HG03066 (cell line): ENCODE measurements around the gene ZPBP.
"Not testable (repeated sequence)": the region's sequence is repeated elsewhere in the genome, so short reads cannot be mapped to it uniquely, and the experiment has no call there.

Source experiments
- ATAC-seq: cut with Tn5 transposase; IDR thresholded peaks from one replicate; pipeline ENCODE4 v1.9.1; 2021; ENCODE audit warnings: low read depth; ENCODE audit not compliant: unreplicated experiment

Gene ZPBP

DNA sequence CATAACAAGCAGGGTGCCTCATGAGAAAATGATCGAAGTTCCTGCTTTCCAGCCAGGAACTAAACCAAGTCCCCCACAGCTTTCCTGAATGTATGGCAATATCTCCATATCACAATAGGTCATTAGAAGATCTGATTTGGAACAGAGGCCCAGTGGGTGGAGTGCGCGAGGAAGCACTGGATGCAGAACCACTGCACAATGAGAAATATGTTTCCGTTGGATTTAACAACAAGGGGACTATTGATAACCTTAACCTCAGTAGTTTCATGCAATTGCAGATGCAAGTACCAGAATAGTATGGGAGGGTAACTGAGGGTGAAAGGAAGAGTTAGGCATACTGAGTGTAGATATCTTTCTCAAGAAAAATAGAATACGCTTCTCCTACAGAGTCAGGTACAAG lies 45.3 kb downstream of the ZPBP start:
- ATAC-seq = no peak

DNA sequence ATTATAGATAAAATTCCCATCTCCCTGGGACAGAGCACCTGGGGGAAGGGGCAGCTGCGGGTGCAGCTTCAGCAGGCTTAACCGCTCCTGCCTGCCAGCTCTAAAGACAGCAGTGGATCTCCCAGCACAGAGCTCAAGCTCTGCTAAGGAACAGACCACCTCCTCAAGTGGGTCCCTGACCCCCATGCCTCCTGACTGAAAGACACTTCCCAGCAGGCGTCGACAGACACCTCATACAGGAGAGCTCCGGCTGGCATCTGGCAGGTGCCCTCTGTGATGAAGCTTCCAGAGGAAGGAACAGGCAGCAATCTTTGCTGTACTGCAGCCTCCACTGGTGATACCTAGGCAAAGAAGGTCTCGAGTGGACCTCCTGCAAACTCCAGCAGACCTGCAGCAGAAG lies 51.9 kb downstream of the ZPBP start:
- not testable (repeated sequence) for ATAC-seq

DNA sequence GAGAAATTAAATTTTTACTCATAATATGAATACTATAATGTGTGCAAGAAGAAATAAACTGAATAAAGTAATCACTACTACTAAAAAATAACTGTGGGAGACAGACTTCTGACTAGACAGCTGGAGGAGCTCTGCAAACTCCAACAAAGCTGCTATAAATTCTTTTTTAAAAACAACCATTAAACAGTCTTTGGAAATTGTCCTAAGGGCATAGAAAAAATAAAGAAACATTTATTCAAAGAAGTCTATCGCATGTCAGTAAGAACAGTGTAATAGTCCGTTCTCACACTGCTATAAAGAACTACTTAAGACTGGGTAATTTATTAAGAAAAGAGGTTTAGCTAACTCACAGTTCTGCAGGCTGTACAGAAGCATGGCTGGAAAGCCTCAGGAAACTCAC lies 56.0 kb downstream of the ZPBP start:
- no peak for ATAC-seq

DNA sequence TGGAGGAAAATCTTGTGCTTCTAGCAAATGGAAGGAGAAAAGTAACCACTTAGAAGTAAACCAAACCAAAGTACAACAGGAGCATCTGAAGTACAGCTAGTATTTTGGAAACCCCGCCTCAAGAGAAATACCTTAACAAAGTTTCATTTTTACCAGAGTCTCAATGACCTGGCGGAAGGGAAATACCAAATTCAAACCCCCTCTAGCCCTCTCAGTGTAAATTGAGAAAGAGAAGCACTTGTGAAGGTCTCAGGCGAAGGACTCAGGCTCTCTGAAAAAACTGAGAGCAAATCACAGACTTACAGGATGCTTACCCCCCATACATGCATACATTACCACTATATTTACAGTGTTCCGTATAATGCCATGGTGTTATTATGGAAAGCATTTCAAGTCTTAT lies 70.1 kb downstream of the ZPBP start:
- no peak for ATAC-seq

DNA sequence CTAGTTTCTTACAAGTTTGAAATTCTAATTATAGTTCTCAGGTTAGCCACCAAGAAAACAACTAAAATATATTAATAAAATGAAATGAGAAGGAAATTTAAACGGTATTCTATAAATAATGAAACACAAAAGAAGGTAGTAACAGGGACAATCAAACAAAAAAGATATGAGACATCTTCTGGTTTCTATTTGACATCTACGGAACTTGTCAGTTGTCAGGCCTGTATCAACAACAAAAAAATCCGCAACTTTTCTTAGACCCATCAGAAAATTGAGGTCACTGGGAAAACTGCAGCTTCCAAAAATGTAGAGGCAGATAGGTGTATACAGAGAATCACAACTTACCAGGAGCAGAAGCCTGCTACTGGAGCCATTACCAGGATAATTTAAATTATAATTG lies 70.6 kb downstream of the ZPBP start:
- ATAC-seq = no peak

DNA sequence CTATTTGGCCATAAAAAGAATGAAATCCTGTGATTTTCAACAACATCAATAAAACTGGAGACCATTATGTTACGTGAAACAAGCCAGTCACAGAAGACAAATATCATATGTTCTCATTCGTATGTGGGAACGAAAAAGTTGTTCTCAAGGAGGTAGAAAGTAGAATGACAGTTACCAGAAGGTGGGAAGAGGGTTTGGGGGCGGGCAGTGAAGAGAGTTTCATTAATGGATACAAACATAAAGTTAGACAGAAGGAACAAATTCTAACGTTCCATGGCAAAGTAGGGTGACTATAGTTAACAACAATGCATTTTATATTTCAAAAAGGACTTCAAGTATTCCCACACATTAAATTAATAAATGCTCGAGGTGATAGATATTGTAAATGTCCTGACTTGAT lies 97.4 kb downstream of the ZPBP start:
- ATAC-seq = no peak

DNA sequence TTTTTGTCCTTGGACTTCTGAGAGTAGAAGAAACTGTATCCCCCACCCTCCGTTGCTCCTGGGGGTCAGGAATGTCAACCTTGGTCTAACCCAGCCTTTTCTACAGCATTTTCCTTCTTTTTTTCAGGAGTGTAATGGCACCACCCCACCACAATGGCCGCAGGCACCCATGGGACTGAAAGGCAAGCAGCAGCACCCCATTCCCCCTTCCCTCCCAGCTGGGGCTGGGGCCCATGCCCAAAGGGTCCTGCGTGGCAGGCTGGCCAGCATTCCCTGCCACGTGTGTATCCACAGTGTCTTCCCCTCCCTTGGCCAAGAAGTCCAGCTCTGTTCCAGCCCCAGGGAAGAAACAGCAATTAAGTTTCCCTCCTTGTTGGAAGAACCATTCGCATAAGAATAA lies 106.9 kb downstream of the ZPBP start:
- ATAC-seq = no peak

DNA sequence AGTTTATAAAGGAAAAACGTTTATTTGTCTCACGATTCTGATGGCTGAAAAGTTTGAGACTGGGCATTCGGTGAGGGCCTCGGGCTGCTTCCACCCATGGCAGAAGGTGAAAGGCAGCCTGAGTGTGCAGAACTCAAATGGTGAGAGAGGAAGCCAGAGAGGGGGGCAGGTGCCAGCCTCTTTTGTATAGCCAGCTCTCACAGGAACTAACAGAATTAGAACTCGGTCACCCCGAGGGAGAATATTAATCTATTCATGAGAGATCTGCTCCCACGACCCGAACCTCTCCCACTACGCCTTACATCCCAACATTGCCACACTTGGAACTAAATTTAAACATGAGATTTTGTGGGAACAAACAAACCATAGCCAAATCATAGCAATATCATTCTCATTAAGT lies 112.6 kb downstream of the ZPBP start:
- ATAC-seq = no peak

DNA sequence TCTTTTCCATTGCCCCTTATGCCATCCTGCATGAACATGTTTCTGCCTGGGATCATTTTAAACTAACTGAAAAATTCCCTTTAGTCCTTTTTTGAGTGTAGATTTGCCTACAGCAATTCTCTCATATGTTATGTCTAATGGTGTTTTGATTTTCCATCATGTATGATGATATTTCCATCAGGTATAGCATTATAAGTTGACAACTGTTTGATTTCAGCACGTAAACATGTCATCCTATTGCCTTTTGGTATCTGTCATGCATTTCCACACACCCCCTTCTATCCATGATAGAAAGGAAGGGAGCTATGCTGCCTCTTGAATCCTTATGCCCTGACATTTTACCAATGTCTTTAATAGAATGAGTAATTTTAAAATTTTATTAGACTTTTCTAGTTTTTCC lies 116.8 kb downstream of the ZPBP start:
- ATAC-seq = no peak

DNA sequence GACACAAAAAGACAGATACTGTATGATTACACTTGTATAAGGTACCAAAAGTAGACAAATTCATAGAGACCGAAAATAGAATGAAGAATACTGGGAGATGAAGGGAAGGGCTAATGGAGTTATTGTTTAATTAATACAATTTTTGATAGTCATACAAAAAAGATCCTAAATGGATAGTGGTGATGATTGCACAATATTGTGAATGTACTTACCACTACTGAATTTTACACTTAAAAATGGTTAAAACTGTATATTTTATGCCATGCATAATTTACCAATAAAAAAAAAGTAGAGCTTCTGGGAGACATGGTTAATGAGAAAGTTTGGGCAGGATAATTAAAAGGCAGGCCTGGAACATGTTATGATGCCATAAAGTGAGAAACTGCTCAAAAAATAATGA lies 119.0 kb downstream of the ZPBP start:
- ATAC-seq = no peak

DNA sequence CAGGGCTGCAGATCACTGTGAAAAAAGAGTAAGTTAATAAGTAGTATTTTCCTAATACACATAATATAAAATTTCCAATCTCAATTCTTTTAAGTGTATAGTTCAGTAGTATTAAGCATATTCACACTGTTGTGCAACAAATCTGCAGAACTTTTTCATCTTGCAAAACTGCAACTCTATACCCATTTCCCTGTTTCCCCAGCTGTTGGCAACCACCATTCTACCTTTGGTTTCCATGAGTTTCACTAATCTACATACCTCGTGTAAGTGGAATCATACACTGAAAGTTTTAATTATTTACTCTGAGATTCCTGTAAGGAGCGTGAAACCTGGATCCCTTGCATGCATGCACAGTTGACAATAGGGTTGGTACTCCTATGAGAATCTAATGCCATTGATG lies 155.4 kb downstream of the ZPBP start:
- no peak for ATAC-seq

DNA sequence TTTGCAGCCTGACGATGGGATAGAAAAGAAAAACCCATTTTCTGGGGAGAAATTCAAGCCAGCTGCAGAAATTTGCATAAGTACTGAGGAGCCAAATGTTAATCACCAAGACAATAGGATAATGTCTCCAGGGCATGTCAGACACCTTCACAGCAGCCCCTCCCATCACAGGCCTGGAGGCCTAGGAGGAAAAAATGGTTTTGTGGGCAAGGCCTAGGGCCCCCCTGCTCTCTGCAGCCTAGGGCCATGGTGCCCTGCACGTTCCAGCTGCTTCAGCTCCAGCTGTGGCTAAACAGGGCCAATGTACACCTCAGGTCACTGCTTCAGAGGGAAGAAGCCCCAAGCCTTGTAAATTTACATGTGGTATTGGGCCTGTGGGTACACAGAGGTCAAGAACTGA lies 161.4 kb downstream of the ZPBP start:
- ATAC-seq = no peak

DNA sequence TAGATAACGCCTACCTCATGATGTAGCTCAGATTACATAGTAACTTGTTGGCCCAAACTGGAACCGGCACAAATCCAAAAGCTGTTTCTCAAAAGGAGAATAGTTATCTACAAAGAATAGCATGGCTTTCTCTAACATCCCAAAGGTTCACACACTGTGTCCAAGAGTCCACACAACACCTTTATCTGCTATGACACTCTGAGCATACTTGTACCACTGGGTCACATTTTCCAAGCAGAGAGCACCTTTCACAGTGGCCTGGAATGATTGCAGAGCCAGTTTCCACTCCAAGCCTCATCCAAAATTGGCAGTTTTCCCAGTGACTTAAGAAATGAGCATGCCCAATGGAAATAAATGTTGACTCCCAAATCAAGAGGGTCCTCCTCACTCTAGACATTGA lies 164.3 kb downstream of the ZPBP start:
- no peak for ATAC-seq

DNA sequence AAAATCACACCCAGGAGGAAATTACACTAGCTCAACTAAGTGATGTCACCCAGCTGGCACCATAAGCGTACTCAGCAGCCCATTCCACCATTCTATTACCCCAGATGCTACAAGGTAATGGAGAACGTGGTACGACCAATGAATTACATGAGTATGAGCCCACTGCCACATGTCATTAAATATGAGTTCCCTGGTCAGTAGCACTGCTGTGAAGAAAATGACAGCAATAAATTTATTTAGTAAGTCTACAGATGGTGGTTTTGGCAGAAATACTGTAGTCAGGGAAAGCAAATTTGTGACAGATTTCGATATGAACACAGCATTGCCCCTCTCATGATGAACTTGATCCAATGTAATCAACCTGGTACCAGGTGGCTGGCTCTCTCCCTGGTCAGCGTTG lies 165.4 kb downstream of the ZPBP start:
- no peak for ATAC-seq

DNA sequence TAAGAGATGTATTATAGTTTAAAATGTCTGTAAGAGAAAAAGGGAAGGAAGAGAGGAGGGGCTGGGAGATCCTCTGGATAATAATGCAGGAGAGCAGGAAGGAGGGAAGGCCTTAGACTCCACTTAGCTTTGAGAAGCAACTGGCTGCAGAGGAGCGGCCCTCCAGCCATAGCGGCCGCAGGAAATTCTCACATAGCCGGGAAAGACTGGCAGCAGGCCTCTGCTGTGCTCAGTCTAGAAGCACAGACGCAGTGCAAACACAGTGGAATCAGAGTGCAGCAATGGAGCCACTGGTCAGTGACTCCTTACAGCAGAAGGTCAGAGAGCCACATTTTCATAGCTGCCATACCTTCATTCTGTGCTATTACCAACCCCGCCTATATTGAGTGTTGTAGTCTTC lies 166.3 kb downstream of the ZPBP start:
- no peak for ATAC-seq

DNA sequence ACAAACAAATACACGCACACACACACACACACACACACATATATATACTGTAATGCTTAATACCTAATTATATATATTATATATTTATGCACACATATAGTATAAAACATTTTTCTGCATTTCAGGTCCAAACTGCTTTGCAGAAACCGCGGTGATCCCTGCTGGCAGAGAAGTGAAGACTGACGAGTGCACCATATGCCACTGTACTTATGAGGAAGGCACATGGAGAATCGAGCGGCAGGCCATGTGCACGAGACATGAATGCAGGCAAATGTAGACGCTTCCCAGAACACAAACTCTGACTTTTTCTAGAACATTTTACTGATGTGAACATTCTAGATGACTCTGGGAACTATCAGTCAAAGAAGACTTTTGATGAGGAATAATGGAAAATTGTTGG lies 181.1 kb downstream of the ZPBP start:
- ATAC-seq = no peak

DNA sequence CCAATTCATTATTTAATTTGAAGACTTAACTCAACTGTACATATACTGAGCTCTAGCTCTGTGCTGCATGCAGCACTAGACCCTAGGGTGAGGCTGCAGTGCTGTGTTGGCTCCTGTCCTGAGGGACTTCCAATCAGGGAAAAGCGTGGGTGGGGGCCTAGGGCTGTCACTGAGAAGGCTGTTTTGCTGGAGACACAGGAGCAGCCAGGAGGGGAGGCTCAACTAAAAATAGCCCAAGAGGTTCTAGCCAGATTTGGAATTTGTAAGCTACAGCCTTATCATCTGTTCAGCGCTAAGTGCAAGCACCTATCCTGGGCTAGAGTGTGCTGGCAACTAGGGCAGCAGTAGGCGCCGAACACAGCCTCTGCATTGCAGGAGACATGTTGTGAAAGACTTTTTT lies 198.5 kb downstream of the ZPBP start:
- ATAC-seq = no peak

DNA sequence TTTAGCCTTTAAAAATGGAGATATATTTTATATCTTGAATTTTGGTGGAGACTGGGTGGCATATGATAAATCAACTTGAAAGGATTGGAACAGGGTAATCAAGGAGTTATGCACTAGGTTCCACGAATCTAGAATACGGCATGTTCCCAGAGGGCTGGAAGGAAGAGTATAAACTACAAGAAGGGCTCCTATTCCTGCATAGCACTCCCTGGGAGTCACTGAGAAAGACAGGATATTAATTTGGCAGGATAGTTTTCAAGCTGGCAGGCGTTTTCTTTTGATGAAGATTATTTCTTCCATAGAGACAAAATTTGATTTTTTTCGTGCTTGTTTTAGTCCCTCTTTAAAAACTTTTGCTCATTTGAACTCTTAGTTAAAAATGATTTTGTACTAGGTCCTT lies 199.9 kb downstream of the ZPBP start:
- ATAC-seq = no peak

DNA sequence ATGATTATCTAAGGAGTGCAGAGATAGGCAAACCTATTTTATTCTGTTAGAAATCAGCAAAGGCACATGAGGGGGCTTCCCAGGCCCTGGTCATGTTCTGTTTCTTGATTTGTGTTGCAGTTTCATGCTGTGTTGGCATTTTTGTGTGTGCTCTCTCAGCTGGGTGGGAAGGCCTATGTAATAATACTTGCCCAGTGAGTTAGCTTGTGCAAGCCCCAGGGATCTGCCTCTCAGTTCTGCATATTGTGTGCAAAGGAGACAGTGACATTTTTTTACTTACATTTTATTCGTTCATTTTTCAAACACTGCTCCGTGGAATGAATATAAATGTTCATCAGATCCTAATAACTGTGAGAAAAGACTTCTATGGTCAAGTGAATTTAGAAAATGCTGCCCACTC lies 200.6 kb downstream of the ZPBP start:
- ATAC-seq = no peak
